ENCODE measurements around the gene COL4A2. TPM values are rescaled to one million over a fixed set of nuclear protein-coding genes. Genes with fewer than 3 reads are reported as not detected.

Gene COL4A2
- total RNA-seq, 3 donors from 2014 or later (not counting 1 experiment from before 2014, with no cell fraction given) = not detected

DNA sequence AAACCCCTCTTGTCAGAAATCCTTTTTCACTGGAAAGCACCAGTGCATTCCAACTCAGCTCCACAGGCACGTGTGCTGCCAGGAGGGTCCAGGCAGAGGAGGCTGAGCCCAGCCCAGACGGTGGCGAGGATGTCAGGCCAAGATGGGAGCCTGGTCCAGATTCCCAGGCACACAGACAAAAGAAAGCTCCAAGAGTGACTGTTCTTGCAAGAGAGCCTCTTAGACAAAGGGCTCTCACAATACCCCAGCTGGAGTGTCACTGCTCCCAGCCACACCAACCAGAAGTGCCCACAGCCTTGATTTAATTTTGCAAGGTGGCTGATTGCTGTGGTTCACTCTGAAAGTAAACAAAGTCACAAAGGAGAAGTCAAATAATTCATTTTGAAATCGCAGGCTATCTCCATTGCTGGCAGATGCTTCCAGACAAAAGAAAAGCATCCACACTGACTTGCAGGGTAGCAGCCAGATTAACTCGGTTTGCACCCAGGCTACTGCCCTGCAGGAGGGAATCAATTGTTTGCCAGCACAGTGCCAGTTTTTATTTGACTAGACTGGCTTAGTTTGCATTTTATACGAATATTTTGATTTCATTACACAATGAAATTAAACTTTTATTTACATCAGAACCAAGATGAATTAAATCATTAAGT lies 159.3 kb downstream of the COL4A2 start:
- H3K4me1 ChIP-seq (ENCODE audit: control insufficient read depth, insufficient read depth, low read length) = peaks cover 7% of the 10 kb centered on the region
- H3K27me3 ChIP-seq (ENCODE audit: control insufficient read depth, insufficient read depth, low read length) = no peaks in the 10 kb centered on the region
- Mint-ChIP-seq H3K27me3 (ENCODE audit: low read depth in 2 of 2) (peaks cover 5 to 16% of the 10 kb centered on the region in 2 donors), H3K4me1 (no peaks in the 10 kb centered on the region), H3K36me3 (no peaks in the 10 kb centered on the region), H3K27ac (no peak overlapping the region), H3K9me3 (no peaks in the 10 kb centered on the region), H3K4me3 (no peak overlapping the region)
- H3K9me3 ChIP-seq (ENCODE audit: control insufficient read depth, insufficient read depth, low read length) = no peaks in the 10 kb centered on the region
- no peak overlapping the region for H3K4me3 ChIP-seq (ENCODE audit: low read length)
- WGBS (ENCODE audit: insufficient coverage) = 79% methylated on average over 6 of the region's 6 CpGs
- no peak overlapping the region for H3K27ac ChIP-seq (ENCODE audit: low read length)
- H3K36me3 ChIP-seq (ENCODE audit: control insufficient read depth, insufficient read depth, low read length) = no peaks in the 10 kb centered on the region
- TF ChIP-seq, protein P1, sequence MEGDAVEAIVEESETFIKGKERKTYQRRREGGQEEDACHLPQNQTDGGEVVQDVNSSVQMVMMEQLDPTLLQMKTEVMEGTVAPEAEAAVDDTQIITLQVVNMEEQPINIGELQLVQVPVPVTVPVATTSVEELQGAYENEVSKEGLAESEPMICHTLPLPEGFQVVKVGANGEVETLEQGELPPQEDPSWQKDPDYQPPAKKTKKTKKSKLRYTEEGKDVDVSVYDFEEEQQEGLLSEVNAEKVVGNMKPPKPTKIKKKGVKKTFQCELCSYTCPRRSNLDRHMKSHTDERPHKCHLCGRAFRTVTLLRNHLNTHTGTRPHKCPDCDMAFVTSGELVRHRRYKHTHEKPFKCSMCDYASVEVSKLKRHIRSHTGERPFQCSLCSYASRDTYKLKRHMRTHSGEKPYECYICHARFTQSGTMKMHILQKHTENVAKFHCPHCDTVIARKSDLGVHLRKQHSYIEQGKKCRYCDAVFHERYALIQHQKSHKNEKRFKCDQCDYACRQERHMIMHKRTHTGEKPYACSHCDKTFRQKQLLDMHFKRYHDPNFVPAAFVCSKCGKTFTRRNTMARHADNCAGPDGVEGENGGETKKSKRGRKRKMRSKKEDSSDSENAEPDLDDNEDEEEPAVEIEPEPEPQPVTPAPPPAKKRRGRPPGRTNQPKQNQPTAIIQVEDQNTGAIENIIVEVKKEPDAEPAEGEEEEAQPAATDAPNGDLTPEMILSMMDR (IDR thresholded peaks at IDR 0.05) = no peak
- intact Hi-C loops (cut with micrococcal nuclease) = no loop called here
- no peak for DNase-seq
- ATAC-seq = no peak

DNA sequence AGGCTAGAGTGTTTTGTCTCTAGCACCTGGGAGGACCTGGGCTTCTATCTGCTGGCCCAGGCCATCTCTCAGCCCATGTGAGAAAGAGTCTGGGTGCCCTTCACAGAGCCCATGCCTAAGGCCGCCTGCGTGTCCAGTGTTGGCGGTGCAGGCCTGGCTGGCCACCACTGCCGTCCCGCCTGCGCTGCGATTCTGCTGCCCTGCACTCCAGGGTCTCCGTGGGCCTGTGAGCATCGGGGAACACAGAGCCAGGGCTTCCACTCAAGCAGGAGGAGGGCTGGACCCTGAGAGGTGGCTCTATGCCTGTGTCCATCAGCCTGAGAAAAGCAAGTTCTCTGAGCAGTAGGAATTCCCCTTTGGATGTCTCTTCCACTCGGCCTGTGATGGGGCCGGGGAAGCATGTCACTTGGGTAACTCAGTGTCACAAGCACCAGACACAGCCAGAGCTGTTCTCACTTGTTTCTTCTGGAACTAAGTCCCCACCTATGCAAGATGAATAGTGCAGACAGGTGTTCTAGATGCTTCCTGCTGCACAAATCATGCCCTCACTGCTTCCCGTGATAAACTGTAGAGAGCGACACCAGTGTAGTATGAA lies 160.5 kb downstream of the COL4A2 start:
- H3K4me1 Mint-ChIP-seq = no peaks in the 10 kb centered on the region
- no peaks in the 10 kb centered on the region for H3K36me3 ChIP-seq (ENCODE audit: control insufficient read depth, insufficient read depth, low read length)
- no peak for ATAC-seq

DNA sequence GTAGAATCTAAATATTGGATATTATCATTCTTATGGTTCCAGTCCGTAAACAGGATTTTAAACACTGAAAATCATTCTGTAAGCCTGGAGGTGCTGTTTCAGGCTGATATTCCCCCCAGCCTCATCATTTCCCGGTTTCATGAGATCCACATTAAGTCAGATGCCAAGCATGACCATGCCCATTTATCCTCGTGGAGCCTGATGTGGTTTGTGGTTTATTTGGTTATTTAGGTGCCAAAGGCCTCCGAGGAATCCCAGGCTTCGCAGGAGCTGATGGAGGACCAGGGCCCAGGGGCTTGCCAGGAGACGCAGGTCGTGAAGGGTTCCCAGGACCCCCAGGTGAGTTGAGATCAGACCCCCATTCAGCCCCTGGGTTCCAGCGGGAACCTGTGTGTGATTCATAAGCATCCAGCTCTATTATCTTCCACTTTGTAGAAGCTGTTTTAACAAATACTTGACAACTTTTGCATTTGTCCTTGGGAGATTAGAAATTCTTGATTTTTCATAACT lies 162.0 kb downstream of the COL4A2 start:
- ATAC-seq = no peak
- Histone ChIP-seq H3K27me3 (ENCODE audit: control insufficient read depth, insufficient read depth, low read length) (no peaks in the 10 kb centered on the region), H3K4me1 (ENCODE audit: control insufficient read depth, insufficient read depth, low read length) (peaks cover 10% of the 10 kb centered on the region), H3K27ac (ENCODE audit: low read length) (no peak overlapping the region), H3K4me3 (ENCODE audit: low read length) (no peak overlapping the region), H3K9me3 (ENCODE audit: control insufficient read depth, insufficient read depth, low read length) (no peaks in the 10 kb centered on the region), H3K36me3 (ENCODE audit: control insufficient read depth, insufficient read depth, low read length) (no peaks in the 10 kb centered on the region)
- 77% methylated on average over 8 of the region's 8 CpGs for WGBS (ENCODE audit: insufficient coverage)
- H3K27me3 Mint-ChIP-seq (ENCODE audit: low read depth in 2 of 2) = peaks cover 0 to 8% of the 10 kb centered on the region in 2 donors
- intact Hi-C loops (cut with micrococcal nuclease) = no loop called here
- no peak for DNase-seq
- H3K27ac Mint-ChIP-seq = no peak overlapping the region
- H3K4me1 Mint-ChIP-seq = no peaks in the 10 kb centered on the region
- H3K4me3 Mint-ChIP-seq = no peak overlapping the region
- H3K9me3 Mint-ChIP-seq = no peaks in the 10 kb centered on the region
- no peaks in the 10 kb centered on the region for H3K36me3 Mint-ChIP-seq
- TF ChIP-seq, protein P1 (IDR thresholded peaks at IDR 0.05) = no peak

More for the DNA sequence above, 160.5 kb downstream of the COL4A2 start:
- TF ChIP-seq, protein P1 (IDR thresholded peaks at IDR 0.05) = no peak
- Histone ChIP-seq H3K27ac (ENCODE audit: low read length) (no peak overlapping the region), H3K27me3 (ENCODE audit: control insufficient read depth, insufficient read depth, low read length) (no peaks in the 10 kb centered on the region), H3K4me1 (ENCODE audit: control insufficient read depth, insufficient read depth, low read length) (peaks cover 10% of the 10 kb centered on the region), H3K4me3 (ENCODE audit: low read length) (no peak overlapping the region), H3K9me3 (ENCODE audit: control insufficient read depth, insufficient read depth, low read length) (no peaks in the 10 kb centered on the region)
- Mint-ChIP-seq H3K4me3 (no peak overlapping the region), H3K27me3 (ENCODE audit: low read depth in 2 of 2) (peaks cover 5 to 16% of the 10 kb centered on the region in 2 donors), H3K36me3 (no peaks in the 10 kb centered on the region), H3K27ac (no peak overlapping the region), H3K9me3 (no peaks in the 10 kb centered on the region)
- intact Hi-C loops (cut with micrococcal nuclease) = no loop called here
- WGBS (ENCODE audit: insufficient coverage) = 94% methylated on average over 13 of the region's 13 CpGs
- no peak for DNase-seq

Measured in natural killer cell (primary cell).